Stomach smooth muscle (tissue), 2 donors: ENCODE results near the gene FAM43B.

Experiments
- H3K27ac ChIP-seq: one replicate; pipeline ENCODE4 v1.7.0; 2013; ENCODE audit warnings: mild to moderate bottlenecking, low read length, inconsistent platforms
- H3K27me3 ChIP-seq, 2 donors: one replicate each; pipeline ENCODE4 v1.7.0; 2013; ENCODE audit warnings: low read length in 2 of 2; ENCODE audit not compliant: insufficient read depth in 2 of 2, control insufficient read depth in 1 of 2
- H3K36me3 ChIP-seq, 2 donors: one replicate each; pipeline ENCODE4 v1.7.0; 2013; ENCODE audit warnings: low read length in 2 of 2; ENCODE audit not compliant: control insufficient read depth in 2 of 2, insufficient read depth in 2 of 2
- H3K4me1 ChIP-seq: one replicate; pipeline ENCODE4 v1.7.0; 2013; ENCODE audit warnings: low read length; ENCODE audit not compliant: control insufficient read depth, insufficient read depth
- H3K4me3 ChIP-seq, 2 donors: one replicate each; pipeline ENCODE4 v1.7.0; 2013; ENCODE audit warnings: low read length in 2 of 2
- H3K9ac ChIP-seq, 2 donors: one replicate each; pipeline ENCODE4 v1.7.0; 2013; ENCODE audit warnings: low read length in 2 of 2, mild to moderate bottlenecking in 1 of 2
- H3K9me3 ChIP-seq, 2 donors: one replicate each; pipeline ENCODE4 v1.7.0; 2013; ENCODE audit warnings: low read length in 2 of 2; ENCODE audit not compliant: control insufficient read depth in 2 of 2
- donor health status: healthy.
- donor health status: Pancreatic carcinoma.

The FAM43B gene

DNA sequence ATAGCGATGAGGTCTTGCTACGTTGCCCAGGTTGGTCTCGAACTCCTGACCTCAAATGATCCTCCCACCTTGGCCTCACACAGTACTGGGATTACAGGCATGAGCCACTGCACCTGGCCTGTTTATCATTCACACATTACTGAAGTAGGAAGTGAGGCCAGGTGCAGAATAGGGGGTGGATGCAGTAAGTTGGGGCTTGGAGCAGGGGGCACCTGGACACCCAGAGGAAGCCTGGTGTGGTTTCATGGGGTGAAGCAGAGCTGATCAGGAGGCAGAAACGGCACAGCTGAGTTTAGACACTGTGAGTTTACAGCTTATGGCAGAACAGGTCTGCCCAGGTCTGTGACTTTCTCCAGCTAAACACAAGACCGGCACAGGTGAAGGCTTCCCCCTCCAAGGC lies 41.4 kb downstream of the FAM43B start:
- H3K9ac ChIP-seq, result no peak overlapping the region
- H3K36me3 ChIP-seq, result no peaks in the 10 kb centered on the region
- H3K9me3 ChIP-seq, result no peaks in the 10 kb centered on the region
- no peak overlapping the region for H3K27ac ChIP-seq
- H3K27me3 ChIP-seq, result peaks cover 20 to 23% of the 10 kb centered on the region in 2 donors
- H3K4me3 ChIP-seq, result no peak overlapping the region
- peaks cover 5% of the 10 kb centered on the region for H3K4me1 ChIP-seq

DNA sequence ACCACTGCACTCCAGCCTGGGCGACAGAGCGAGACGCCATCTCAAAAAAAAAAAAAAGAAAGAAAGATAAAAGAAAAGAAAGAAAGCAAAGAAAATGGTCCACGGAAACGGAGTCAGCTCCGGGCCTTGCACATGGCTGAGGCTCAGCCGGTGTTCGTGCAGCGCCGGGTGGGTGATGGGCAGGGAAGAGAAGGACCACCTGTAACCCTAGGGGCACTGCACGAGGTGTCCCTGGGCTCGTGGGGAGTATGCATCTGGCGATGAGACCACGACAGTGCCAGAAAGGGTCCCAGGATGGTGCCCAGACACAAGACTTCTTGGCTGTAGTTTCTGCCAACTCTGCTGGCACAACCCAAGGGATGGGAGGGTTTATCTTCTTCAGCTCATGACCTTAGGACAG lies 42.4 kb downstream of the FAM43B start:
- H3K9ac ChIP-seq, result no peak overlapping the region

DNA sequence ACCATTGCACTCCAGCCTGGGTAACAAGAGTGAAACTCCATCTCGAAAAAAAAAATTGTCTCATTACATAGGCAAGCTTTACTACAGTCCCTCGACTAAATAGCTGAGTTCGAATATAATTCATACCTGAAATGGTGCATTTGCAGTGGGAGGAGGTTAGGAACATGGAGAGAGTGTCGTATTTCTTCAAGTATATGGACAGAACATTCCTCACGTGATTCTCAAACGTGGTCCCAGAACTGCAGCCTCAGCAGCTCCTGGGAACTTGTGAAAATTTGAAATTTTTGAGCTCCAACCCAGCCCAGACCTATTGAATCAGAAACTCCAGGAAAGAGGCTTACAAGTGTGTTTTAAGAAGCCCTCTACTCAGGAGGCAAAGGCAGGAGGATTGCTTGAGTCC lies 43.7 kb downstream of the FAM43B start:
- peaks cover 3 to 13% of the 10 kb centered on the region in 2 donors for H3K27me3 ChIP-seq
- no peak overlapping the region for H3K4me3 ChIP-seq
- H3K9me3 ChIP-seq, result no peaks in the 10 kb centered on the region
- no peak overlapping the region for H3K27ac ChIP-seq
- H3K36me3 ChIP-seq, result no peaks in the 10 kb centered on the region
- H3K9ac ChIP-seq, result no peak overlapping the region
- no peaks in the 10 kb centered on the region for H3K4me1 ChIP-seq

More for the DNA sequence above, 42.4 kb downstream of the FAM43B start:
- H3K27ac ChIP-seq, result no peak overlapping the region
- H3K27me3 ChIP-seq, result peaks cover 13 to 17% of the 10 kb centered on the region in 2 donors
- H3K4me3 ChIP-seq, result no peak overlapping the region
- H3K36me3 ChIP-seq, result no peaks in the 10 kb centered on the region
- H3K4me1 ChIP-seq, result no peaks in the 10 kb centered on the region
- H3K9me3 ChIP-seq, result no peaks in the 10 kb centered on the region

DNA sequence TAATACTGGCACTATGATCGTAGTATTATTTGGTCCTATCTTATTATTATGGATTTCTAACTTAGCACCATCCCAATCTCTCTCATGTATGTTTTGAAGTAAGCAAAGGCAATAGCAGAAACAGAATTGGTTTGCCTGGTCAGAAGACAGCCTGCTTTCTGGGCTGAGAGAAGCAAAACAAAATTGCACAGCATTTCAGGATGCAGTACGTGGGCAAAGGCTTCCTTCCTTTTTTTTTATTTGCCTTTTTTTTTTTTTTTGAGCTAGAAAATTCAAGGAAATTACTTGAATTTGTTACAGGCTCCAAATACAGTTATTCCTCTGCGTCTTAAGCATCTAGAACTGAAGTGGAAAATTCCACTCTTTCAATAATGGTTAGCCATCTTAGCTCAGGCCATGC lies 45.3 kb downstream of the FAM43B start:
- Histone ChIP-seq H3K9me3 (no peaks in the 10 kb centered on the region), H3K9ac (no peak overlapping the region), H3K4me1 (no peaks in the 10 kb centered on the region), H3K4me3 (no peak overlapping the region), H3K27me3 (peaks cover 0 to 8% of the 10 kb centered on the region in 2 donors), H3K27ac (no peak overlapping the region), H3K36me3 (no peaks in the 10 kb centered on the region)

DNA sequence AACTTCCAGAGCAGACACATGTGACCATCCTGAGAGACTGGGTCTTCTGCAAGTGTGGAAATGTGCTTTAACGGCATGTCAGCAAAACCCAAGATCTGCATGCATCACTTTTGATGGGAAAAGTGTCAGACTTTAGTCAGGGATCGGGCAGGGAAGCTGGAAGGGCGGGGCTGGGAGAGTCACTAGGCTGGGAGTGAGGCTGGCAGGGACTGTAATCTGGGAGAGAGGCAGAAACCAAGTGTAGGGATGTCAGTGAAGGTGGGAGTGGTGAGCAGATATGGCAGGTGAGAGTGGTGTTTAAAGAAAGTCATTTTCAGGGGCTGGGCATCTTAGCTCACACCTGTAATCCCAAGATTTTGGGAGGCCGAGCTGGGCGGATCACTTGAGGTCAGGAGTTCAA lies 47.8 kb downstream of the FAM43B start:
- no peak overlapping the region for H3K4me3 ChIP-seq
- H3K36me3 ChIP-seq, result no peaks in the 10 kb centered on the region
- H3K4me1 ChIP-seq, result no peaks in the 10 kb centered on the region
- no peaks in the 10 kb centered on the region for H3K9me3 ChIP-seq
- H3K27me3 ChIP-seq, result no peaks in the 10 kb centered on the region
- no peak overlapping the region for H3K27ac ChIP-seq
- no peak overlapping the region for H3K9ac ChIP-seq

DNA sequence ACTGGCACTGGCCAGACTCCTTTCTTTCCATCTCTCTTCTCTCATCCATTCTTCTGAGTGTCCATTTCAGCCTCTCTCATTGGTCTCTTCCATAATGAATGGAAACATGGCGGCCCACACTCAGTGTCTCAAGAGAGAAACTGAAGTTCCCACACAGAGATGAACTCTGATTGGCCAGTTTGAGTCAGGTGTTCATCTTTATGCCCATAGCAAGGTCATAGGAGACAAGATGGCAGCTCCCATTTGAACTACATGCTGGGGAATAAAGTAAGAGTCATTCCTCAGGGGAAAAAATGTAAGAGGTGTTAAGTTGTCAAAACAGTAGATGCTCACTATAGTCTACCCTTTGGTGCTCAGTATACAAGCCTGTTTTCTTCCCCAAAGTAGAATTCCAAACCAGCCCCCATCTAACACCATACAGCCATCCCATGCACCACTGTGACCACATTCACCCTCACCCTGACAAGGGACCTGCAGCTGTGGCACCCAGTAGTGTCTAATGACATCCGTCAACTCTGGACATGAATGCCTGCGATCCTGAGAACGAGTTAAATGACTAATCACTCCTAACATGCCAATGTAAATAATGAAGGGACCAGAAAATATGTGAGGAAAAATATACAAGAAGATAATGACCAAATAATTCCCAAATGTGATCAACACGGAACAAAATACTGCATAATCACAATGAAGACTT lies 48.9 kb downstream of the FAM43B start:
- no peak overlapping the region for H3K27ac ChIP-seq
- no peaks in the 10 kb centered on the region for H3K36me3 ChIP-seq
- no peaks in the 10 kb centered on the region for H3K27me3 ChIP-seq
- no peaks in the 10 kb centered on the region for H3K9me3 ChIP-seq
- H3K9ac ChIP-seq, result no peak overlapping the region
- no peaks in the 10 kb centered on the region for H3K4me1 ChIP-seq
- H3K4me3 ChIP-seq, result no peak overlapping the region

DNA sequence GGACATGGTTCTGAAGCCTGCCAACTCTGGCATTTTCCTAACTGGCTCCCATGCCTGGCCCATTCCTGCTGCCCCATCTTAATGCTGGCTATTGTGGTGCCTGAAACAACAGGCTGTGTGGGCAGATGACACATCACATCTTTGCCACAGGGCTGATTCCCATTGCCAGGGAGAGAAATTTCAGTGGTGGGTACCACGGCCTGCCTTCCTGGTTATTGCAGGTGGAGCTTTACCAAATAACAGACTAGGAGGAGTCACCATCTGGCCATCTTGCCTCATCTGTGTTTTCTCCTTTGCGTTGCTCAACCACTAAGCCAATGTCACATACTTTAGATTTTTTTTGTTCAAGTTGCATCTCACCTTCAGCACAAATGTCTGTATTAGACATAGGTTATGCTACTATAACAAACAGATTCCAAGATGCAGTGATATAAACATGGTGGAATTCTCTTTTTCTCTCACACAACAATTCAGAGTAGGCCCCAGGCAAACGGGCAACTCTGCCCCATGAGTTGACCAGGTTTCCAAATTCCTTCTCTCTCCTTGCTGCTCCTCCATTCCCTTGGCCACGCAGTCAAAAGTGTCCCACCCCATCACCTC lies 50.6 kb downstream of the FAM43B start:
- no peak overlapping the region for H3K27ac ChIP-seq
- no peaks in the 10 kb centered on the region for H3K36me3 ChIP-seq
- H3K9me3 ChIP-seq, result no peaks in the 10 kb centered on the region
- H3K4me1 ChIP-seq, result no peaks in the 10 kb centered on the region
- H3K9ac ChIP-seq, result no peak overlapping the region
- H3K4me3 ChIP-seq, result no peak overlapping the region
- no peaks in the 10 kb centered on the region for H3K27me3 ChIP-seq

DNA sequence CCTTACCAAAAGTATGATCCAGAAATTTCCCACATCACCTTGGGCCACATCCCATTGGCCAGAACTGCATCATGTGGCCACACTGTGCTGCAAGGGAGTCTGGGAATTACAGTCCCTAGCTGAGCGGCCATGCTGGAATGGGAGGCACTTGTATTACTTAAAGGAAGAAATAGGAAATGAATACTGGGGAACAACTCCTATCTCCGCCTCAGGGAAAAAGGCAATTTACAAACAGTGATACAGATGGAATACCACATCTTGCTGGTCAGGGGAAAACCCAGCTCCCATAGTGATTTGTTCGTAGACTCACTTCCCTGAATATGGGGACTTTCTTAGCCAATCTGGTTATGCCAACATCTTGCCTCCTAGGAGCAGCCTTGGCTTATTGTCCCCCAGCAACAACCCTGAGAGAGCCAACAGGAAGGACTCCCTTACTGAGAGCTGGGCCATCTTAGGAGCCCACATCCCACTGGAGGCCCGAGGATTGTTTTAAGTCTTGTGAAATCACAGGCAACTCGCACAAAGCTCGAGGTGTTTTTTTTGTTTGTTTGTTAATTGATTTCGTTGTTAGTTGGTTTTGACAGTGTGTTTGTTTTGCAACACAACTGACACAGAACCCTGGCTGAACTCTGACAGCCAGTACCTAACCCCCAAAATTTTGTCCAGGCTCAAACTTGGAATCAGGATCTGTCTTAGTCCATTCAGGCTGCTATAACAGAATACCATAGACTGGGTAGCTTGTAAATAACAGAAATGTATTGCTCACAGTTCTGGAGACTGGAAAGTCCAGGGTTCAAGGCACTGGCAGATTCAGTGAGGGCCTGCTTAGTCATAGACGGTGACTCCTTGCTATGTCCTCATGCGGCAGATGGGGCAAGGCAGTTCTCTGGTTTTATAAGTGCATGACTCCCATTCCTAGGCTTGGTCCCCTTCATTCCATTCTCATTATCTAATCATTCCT lies 51.4 kb downstream of the FAM43B start:
- Histone ChIP-seq H3K9me3 (no peaks in the 10 kb centered on the region), H3K9ac (no peak overlapping the region), H3K4me3 (no peak overlapping the region), H3K27ac (no peak overlapping the region), H3K4me1 (no peaks in the 10 kb centered on the region), H3K27me3 (no peaks in the 10 kb centered on the region), H3K36me3 (no peaks in the 10 kb centered on the region)
